Stimulated activated CD4-positive, alpha-beta T cell treated with anti-CD3 and anti-CD28 coated beads, Interleukin-2, amount 100 ng/mL, for 4 hours (primary cell): Measurements from ENCODE around the gene ANKRD11.
"Not testable (repeated sequence)": the region's sequence is repeated elsewhere in the genome, so short reads cannot be mapped to it uniquely, and the experiment has no call there.

Source experiments
- DNase-seq: peaks from one replicate; pipeline ENCODE4 v3.0.0-alpha.2; 2020; ENCODE audit warnings: low read depth

ANKRD11 gene

DNA sequence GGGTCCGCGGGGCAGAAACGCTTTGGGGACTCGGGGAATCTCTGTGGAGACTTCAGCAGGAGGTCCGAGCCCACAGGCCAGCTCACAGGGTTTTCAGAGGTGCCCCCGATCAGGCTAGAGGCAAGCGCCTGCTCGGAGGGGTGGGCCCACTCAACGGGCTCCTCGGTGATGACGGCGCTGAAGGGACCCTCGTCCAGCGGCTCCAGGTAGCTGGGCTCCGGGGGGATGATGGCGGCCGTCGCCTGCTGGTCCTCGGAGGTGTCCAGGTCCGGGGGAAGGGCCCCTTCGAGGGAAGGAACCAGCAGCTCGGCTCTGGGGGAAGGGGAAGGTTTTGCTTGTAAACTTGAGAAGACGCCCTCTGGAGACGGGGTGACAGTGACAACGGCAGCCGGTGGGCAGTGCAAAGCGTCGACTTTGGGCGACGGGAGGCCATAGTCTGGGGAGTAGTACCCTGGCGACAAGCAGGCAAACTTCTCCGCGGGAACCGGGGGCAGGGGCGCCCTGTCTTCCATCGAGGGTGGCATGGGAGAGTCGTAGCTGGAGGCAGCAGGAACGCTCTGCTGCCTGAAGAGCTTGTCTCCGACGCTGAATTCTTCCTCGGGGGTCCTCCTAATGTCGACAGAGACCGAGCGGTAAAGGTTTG lies 209.7 kb downstream of the ANKRD11 start:
- DNase-seq = no peak

DNA sequence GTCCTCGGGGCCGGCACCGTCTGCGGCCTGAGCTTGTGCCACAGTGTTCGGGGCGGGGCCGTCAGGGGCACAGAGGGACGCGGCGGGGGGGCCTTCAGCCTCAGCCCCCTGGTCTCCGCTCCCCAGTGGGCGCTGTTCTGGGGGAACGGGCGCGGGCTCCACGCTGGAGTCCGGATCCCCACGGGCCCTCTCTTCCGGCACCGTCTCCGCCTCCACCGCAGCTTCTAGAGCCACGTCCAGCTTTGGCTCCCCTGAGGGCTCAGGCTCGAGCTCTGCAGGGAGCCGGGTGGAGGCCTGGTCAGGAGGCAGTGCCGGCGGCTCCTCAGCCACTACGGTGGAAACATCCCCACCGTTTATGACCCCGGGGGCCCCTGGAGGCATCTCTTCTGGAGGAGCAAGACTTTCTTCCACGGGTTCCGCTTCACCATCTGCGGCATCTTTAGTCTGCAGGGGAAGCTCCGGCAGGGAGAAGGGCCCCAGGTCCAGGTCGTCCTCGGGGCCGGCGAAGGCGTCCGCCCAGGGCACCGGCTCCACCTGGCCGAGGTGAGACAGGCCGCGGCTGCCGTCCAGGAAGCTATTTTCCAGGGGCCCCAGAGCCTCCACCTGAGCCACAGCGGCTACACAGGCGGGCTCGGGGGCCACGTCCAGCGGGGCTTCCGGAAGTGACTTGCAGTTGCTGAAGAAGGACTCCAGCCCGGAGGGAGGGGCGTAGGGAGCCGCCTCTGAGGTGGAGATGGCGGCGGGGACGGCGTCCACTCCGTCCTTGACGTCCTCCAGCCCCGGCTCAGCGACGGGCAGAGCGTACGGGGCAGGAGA lies 210.5 kb downstream of the ANKRD11 start:
- no peak for DNase-seq

GRCh38 chr16:89278441-89279240 lies 211.7 kb downstream of the ANKRD11 start:
- no peak for DNase-seq

DNA sequence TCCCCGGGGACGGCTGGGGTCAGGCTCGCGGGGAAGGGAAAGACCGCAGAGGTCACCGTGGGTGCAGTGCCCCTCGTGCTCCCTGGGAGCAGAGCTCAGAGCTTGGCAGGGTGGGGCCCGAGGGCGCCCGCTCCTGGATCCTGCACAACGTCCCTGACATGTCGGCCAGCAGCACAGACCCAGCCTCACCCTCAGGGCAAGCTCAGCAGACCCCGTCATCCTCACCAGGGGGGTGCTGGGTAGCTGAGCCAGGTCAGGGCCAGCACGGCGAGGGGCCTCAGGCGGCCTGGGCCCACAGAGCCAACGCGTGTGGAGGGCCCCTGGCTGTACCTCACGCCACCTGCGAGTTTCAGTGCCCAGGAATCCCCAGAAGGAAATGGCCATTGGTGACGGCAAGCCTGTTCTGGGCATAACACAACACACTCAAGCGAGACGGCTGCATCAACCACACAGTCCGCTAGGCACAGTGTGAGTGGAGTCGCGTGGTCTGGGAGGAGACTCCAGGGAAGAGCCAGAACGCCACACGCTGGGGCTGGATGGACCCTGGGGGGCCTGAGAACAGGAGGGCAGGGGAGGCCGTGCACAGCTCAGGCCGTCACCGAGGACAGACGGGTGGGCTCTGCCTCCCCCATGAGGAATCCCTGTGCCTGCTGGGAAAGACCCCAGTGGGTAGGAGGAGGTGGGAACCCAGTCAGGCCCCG lies 212.6 kb downstream of the ANKRD11 start:
- DNase-seq = no peak

DNA sequence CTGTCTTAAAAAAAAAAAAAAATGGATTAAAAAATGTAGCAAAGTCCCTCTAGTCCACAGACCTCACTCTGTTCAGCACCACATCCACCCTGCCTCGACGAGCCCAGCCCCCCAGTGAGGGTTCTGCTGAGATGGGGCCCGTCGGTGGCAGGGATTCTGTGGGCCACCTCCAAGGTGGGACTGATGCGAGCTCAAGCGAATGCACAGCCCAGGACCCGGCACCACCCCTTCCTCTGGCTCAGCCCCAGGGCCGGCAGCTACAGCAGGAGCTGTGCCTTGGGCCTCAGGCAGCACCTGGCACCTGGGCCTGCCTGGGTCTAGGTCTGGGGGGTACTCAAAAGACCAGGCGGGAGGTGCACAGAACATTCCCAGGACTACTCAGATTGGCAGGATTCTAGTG lies 213.3 kb downstream of the ANKRD11 start:
- DNase-seq = no peak

DNA sequence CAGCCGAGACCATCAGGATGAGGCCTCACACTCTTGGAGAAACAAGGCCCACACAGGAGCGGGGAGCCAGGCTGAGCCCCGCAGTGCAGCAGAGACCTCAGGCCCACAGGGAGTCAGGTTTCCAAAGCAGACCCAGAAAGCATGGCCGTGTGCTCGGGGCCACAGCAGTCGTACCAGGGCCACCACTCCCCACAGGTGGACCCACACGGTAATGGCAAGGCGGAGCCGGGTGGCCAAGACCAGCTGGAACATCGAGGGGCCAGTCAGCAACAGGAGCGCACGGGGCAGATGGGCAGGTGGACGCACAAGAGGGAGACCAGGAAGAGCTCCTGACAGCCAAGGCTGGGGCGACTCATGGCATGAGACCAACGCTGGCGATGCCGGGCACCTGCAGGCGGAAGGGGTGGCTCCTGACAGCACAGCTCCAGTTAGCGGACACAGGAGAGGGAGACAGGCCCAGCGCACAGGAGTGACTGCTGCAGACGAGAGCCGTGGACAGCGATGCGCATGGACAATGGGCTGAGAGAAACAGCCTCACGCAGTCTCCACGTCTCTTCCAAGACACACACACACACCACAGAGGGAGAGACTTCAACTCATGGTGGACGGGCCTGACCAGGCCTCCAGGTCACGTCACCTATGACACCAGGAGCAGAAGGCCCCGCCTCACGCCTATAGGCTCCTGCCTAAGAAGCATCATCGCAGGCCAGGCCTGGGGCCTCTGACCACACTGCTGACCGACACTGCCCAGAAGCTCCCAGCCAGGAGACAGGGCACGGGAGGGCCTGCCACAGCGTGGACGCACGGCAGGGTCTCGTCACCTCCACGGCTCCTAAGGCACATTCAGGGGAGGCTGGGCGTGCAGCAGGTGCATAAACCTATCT lies 214.3 kb downstream of the ANKRD11 start:
- DNase-seq = no peak

DNA sequence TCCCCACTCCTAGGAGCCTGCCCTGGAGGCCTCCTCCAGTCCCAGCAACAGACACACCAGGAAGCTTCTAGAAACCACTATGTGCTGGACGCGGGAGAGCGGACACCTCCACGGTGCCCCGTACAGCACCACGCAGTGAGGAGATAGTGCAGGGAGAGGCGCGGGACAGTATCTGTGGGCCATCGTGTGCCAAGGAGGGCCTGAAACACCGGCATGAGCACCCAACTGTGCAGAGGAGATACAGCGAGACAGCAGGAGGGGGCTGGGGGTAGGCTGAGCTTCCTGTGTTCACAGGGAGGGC lies 215.1 kb downstream of the ANKRD11 start:
- DNase-seq = no peak

- no peak for DNase-seq
Measured at GRCh38 chr16:89274561-89275283, 215.6 kb downstream of the ANKRD11 start.

DNA sequence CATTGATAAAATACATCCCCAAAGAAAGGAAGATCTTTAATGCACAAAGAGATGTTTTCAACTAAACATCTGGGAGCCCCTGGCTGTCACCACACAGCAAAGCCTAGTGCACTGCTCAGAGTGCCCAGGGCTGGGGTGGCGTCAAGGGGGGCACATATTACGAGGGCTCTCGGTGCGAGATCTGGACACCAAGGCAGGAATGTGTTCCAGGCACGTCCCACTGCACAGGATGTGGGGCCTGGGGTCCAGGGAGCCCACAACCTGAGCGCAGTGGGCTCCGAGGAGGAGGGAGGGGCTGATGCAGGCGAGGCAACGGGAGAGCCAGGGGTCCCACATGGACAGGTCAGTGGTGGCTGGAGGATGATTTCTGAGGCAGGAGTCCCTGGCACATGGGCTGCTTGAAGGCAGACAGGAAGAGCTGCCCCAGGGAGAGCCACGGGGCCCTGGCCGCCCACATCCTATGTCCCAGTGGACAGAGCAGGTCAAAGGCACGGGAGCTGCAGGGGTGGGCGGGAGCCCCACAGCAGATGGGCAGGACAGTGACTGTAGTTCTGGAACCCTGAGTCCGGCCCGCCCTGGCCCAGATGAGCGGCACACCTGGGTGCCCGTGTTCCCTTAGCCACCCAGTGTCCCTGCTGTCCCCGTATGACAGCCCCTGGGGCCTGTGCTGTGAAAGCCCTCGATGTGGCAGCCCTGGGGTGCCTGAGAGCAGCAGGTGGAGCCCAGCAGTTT lies 216.5 kb downstream of the ANKRD11 start:
- no peak for DNase-seq

DNA sequence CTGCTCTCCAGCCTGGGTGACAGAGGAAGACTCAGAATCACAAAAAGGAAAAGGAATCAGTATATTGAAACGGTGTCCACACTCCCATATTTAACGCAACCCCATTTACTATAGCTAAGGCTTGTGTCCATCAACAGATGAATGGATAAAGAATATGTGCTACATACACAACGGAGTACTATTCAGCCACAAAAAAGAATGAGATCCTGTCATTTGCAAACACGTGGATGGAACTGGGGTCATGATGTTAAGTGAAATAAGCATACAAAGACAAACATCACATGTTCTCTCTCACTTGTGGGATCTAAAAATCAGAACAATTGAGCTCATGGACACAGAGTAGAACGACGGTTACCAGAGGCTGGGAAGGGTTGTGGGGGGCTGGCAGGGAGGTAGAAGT lies 217.7 kb downstream of the ANKRD11 start:
- no peak for DNase-seq

GRCh38 chr16:89270666-89271345 lies 219.6 kb downstream of the ANKRD11 start:
- no peak for DNase-seq

DNA sequence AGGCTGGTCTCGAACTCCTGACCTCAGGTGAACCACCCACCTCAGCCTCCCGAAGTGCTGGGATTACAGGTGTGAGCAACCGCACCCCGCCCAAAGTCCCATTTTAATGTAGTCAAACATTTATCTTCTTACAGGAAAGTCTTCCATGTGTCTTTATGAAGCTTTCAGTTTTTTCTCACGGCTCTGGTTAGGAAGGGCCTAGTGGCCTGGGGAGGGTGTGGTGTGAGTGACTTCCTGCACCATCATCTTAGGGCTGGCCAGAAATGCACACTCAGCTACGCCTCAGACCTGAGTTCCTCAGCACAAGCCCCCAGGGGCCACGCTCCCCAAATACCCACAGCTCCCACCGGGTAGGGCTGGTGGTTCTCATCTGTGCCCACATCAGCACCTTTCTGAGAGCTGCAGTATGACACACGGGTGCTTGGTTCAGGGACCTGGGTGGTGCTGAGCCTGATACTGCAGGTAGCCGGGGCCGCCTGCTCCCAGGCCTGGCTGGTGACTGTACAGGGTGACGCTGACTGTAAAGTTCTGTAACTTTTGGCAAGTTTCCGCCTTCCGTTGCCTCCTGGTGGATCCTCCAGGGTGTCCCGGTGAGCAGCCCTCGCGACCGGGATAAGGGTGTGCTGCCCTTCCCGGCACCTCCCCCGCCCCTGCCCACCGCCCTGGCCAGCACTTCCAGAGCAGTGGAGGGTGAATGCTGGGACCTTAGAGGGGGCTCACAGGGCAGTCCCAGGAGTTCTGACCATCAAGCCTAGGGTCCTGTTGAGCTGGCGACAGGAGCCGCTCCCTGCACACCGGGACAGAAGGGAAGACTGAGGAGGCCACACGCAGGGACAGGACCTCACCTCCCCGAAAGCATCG lies 220.3 kb downstream of the ANKRD11 start:
- DNase-seq = no peak

DNA sequence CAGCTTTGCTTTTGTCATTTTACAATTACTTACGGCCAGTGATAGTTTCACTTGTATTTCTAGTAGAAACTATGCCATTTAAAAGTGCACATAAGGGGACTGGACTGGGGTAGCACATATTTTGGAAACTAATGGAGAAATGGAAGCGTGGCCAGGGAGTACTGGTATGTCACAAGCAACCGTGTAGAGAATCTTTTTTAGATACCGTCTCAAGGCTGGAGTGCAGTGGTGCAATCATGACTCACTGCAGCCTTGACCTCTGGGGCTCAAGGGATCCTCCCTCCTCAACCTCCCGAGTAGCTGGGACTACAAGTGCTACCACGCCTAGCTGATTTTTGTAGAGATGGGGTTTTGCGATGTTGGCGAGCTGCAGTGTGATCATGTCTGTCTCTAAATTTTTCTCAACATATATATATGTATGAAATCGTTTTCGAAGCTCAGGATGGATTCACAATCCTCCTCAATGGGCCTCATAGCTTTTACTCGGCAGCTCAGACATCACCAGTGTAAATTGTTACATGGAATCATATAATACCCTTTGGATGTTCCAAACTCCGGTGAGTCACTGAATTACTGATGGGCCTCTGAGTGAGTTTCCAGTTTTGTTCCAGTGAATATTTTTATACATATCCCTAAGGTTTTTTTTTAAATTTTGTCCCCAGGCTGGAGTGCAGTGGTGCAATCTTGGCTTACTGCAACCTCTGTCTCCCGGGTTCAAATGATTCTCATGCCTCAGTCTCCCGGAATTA lies 221.2 kb downstream of the ANKRD11 start:
- DNase-seq = no peak

GRCh38 chr16:89268585-89268984 lies 221.8 kb downstream of the ANKRD11 start:
- DNase-seq = no peak

DNA sequence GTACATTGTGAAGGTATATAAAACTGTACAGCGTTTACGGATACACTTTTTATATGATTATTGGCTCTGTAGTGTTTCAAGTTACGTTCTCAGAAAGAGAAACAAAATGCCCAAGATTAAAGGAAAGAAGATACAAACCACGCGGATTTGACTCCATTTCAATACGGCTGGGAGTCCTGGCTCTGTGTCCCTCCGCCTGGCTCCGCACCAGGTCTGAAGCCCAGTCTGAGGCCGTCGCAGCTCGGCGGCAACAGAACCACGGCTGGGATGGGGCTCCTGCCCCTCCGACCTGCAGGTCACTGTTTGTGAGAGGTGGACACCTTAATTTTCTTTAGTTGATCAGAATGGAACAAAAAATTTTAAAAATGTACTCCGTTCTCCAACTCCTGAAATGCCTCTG lies 222.6 kb downstream of the ANKRD11 start:
- DNase-seq = not testable (repeated sequence)

- no peak for DNase-seq
Measured at GRCh38 chr16:89266521-89267134, 223.7 kb downstream of the ANKRD11 start.

DNA sequence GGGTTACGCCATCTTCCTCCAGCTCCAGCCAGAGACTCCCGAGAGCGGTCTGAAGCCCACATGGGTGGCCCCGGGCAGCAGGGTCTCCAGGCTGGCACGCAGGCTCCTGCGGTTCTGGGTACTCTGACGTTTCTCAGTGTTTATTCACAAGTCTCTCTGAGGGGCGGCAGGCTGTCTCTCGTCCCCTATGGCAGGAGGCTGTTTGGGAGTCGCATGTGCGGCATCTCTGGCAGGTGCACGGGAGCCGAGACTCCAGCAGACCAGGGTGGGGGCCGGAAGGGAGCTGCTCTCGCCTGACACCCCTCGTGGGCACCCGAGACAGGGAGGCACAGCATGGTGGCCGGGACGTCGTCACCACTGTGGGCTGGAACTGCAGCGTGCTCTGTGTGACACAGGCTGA lies 224.7 kb downstream of the ANKRD11 start:
- DNase-seq = no peak
